HG02840 (cell line): ENCODE measurements around the gene C6orf136.
A peak's percentile ranks its signal among the peaks of the same experiment; 100 is the strongest.

Experiments used
- ATAC-seq: cut with Tn5 transposase; IDR thresholded peaks from one replicate; pipeline ENCODE4 v1.9.1; 2021; ENCODE audit warnings: mild to moderate bottlenecking, moderate library complexity, moderate number of reproducible peaks; ENCODE audit not compliant: unreplicated experiment, low FRiP score

Gene C6orf136

GRCh38 chr6:30685157-30686008 lies 38.5 kb downstream of the C6orf136 start:
- no peak for ATAC-seq

GRCh38 chr6:30686009-30686907 lies 39.3 kb downstream of the C6orf136 start, which contains the start of gene PPP1R18:
PPP1R18 (minus strand) TSS chr6:30686645; CDS start chr6:30686018, 627 bp downstream.
- peak; percentile 4 for ATAC-seq

- ATAC-seq: peak; percentile 42
These were observed 40.1 kb downstream of the C6orf136 start for GRCh38 chr6:30686908-30687658.

GRCh38 chr6:30687659-30688431 lies 40.9 kb downstream of the C6orf136 start:
- ATAC-seq: no peak

GRCh38 chr6:30688569-30688968 lies 41.6 kb downstream of the C6orf136 start:
- no peak for ATAC-seq

- ATAC-seq: no peak
These were observed 42.3 kb downstream of the C6orf136 start for GRCh38 chr6:30689022-30689865.

- no peak for ATAC-seq
These were observed 43.1 kb downstream of the C6orf136 start for GRCh38 chr6:30689985-30690384.

- no peak for ATAC-seq
These were observed 43.7 kb downstream of the C6orf136 start, which contains the start of gene NRM for GRCh38 chr6:30690403-30691207. NRM (minus strand) TSS chr6:30690984; CDS start chr6:30690974, 10 bp downstream.

GRCh38 chr6:30691208-30691847 lies 44.4 kb downstream of the C6orf136 start:
- no peak for ATAC-seq

GRCh38 chr6:30696432-30696831 lies 49.5 kb downstream of the C6orf136 start:
- ATAC-seq: no peak

- ATAC-seq: no peak
These were observed 53.4 kb downstream of the C6orf136 start for GRCh38 chr6:30700340-30700739.
